IPS-20b (cell line): ENCODE results near the gene IL3.

Experiments used
- H3K27ac ChIP-seq: one replicate; pipeline ENCODE4 v1.5.1; 2013; ENCODE audit warnings: low read length
- H3K27me3 ChIP-seq: 2 replicates; pipeline ENCODE4 v1.6.1; 2013; ENCODE audit warnings: mild to moderate bottlenecking, low read length, inconsistent platforms; ENCODE audit not compliant: insufficient read depth
- H3K36me3 ChIP-seq: 2 replicates; pipeline ENCODE4 v1.6.1; 2013; ENCODE audit warnings: low read depth, mild to moderate bottlenecking, inconsistent platforms, low read length, moderate library complexity; ENCODE audit not compliant: insufficient read depth
- H3K4me1 ChIP-seq: 2 replicates; pipeline ENCODE4 v1.6.1; 2013; ENCODE audit warnings: mild to moderate bottlenecking, control low read depth, inconsistent platforms, low read length, moderate library complexity; ENCODE audit not compliant: insufficient read depth
- H3K4me3 ChIP-seq: 2 replicates; pipeline ENCODE4 v1.5.1; 2013; ENCODE audit warnings: mild to moderate bottlenecking, low read length, inconsistent platforms
- H3K9ac ChIP-seq: 2 replicates; pipeline ENCODE4 v1.6.1; 2013; ENCODE audit warnings: low read depth, mild to moderate bottlenecking, inconsistent platforms, low read length, moderate library complexity
- H3K9me3 ChIP-seq: 2 replicates; pipeline ENCODE4 v1.6.1; 2013; ENCODE audit warnings: mild to moderate bottlenecking, low read depth, low read length, inconsistent platforms; ENCODE audit not compliant: insufficient read depth

Gene IL3

DNA sequence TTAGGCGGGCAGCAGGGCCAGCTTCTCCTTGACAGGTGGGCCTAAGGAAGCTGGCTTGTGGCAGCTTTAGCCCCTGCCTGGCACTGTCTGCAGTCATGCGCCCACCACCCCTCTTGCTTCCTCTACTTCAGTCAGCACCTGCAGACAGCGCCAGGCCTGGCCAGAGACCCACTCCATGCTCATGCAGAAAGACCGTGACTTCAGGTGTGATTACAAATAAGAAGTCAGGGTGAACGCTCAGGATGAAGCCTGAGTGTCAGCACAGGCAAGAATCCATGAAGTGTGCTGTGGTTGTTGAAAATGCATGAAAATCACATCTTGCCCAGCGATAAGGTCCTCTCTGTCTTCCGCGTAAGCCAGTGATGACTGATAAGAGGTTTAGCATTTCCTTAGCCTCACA is 16.5 kb downstream of the IL3 start:
- no peaks in the 10 kb centered on the region for H3K4me1 ChIP-seq
- no peaks in the 10 kb centered on the region for H3K36me3 ChIP-seq

DNA sequence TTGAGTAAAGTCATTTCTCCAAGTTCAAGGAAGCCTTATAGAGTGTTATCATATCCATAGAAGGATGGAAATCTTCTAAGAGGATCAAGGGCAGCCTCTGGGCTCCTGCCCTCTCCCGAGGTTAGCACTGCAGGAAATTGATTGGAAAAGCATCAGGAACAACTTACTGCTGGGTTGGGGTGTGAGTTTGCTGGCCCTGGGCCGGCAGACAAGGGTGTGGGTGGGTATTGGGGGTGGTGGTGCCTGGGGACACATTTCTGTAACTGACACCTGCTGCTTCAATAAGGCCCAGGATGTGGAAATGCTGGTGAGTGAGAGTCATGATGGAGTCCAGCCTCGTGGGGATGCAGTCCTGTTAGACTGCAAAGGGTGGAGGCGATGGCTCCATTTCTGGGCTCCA is 18.6 kb downstream of the IL3 start:
- no peaks in the 10 kb centered on the region for H3K4me1 ChIP-seq
- H3K9ac ChIP-seq, result no peak overlapping the region
- H3K27ac ChIP-seq, result no peak overlapping the region
- no peaks in the 10 kb centered on the region for H3K36me3 ChIP-seq
- H3K4me3 ChIP-seq, result no peak overlapping the region
- no peaks in the 10 kb centered on the region for H3K9me3 ChIP-seq
- H3K27me3 ChIP-seq, result no peaks in the 10 kb centered on the region

More for the DNA sequence above, 16.5 kb downstream of the IL3 start:
- no peaks in the 10 kb centered on the region for H3K27me3 ChIP-seq
- H3K9me3 ChIP-seq, result no peaks in the 10 kb centered on the region
- H3K27ac ChIP-seq, result no peak overlapping the region
- no peak overlapping the region for H3K4me3 ChIP-seq
- H3K9ac ChIP-seq, result no peak overlapping the region

DNA sequence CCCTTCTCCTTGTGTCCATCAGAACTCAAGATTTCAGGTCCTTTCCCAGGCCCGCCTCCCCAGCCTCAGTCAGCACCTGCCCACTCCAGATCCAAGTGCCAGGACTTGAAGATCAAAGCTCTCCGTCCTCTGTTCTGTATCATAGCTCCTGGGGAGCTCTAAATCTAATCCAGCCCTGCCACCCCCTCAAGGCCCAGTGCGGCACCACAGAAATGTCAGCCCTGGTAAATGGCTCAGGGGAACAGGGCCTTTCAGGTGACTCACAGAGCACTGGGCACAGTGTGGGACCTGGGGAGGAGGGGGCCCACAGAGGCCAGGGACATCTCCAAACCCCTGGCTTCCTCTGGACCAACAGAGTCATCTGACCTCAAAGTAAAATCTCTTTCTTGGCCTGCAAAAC is 19.2 kb downstream of the IL3 start:
- no peak overlapping the region for H3K4me3 ChIP-seq
- H3K4me1 ChIP-seq, result no peaks in the 10 kb centered on the region
- no peaks in the 10 kb centered on the region for H3K36me3 ChIP-seq
- H3K9me3 ChIP-seq, result no peaks in the 10 kb centered on the region
- H3K27me3 ChIP-seq, result no peaks in the 10 kb centered on the region
- no peak overlapping the region for H3K27ac ChIP-seq
- H3K9ac ChIP-seq, result no peak overlapping the region

DNA sequence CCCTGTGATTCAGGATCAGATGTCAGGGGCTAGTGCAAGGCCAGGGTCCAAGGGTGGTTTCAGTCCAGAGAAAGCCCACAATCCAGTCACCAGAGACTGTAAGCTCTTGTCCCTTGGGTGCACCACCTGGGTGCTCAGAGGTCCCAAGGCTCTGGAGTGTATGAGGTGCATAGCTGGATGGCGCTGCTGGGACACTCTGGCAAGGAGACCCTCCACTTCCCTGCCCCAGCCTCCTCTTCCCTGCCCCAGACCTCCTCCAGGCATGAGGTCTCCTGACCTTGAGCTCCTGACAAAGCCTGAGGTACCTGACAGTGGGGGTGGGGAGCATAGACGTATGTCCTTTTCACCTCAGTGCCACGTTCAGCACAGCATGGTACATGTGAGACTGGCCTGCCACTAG is 20.1 kb downstream of the IL3 start:
- Histone ChIP-seq H3K4me1 (no peaks in the 10 kb centered on the region), H3K27me3 (no peaks in the 10 kb centered on the region), H3K27ac (no peak overlapping the region), H3K9ac (no peak overlapping the region), H3K9me3 (no peaks in the 10 kb centered on the region), H3K36me3 (no peaks in the 10 kb centered on the region), H3K4me3 (no peak overlapping the region)

DNA sequence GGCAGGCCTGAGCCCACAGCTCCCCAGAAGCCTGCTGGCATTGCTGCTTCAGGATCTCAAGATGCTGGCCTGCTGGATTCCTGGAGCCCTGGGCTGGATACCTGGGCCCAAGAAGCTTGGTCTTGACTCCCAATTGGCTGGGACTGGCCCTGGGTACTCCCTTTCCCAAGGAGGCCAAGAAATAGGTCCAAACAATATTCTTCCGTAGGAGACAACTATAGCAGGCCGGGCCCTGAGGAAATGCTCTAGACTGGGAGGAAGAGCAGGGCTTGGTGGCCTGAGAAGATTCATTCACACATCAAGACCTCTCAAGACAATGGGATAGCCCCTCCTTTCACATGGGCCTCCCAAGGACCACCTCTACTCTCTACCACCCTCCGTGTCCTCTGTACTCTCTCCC is 21.0 kb downstream of the IL3 start:
- Histone ChIP-seq H3K4me3 (no peak overlapping the region), H3K36me3 (no peaks in the 10 kb centered on the region), H3K27ac (no peak overlapping the region), H3K4me1 (no peaks in the 10 kb centered on the region), H3K9me3 (no peaks in the 10 kb centered on the region), H3K9ac (no peak overlapping the region), H3K27me3 (no peaks in the 10 kb centered on the region)

DNA sequence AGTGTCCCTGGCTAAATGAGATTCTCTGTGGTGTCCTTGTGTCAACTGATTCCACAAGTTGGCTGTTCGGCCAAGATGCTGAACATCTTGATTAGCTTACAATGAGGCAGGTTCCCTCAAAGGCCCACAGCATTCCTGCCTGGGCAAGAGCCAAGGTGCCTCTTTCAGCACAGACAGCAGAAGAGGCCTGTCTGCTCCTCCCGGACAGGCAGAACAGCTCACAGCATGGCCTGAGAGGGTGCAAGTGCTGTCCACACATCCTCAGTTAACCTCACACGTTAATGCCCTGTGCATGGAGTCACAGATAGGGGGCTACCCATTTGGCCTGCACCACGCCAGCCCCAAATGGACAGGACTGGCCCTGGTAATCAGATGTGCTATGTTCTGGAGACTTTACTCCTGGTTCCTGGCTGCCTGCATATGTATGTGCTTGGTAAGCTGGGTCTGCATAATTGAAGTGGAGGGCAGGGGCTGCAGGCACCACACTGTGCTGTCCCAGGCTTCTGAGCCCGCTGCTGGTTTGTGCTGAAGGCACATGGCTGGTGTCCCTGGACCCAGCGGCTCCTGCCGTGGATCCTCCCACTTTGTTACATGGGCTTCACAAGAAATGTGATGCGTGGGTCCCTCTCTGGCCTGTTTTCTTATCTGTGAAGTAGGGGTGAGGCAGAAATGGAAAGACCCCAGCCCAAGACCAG is 22.0 kb downstream of the IL3 start:
- Histone ChIP-seq H3K4me1 (no peaks in the 10 kb centered on the region), H3K36me3 (no peaks in the 10 kb centered on the region), H3K27ac (no peak overlapping the region), H3K4me3 (no peak overlapping the region), H3K27me3 (no peaks in the 10 kb centered on the region), H3K9ac (no peak overlapping the region), H3K9me3 (no peaks in the 10 kb centered on the region)

DNA sequence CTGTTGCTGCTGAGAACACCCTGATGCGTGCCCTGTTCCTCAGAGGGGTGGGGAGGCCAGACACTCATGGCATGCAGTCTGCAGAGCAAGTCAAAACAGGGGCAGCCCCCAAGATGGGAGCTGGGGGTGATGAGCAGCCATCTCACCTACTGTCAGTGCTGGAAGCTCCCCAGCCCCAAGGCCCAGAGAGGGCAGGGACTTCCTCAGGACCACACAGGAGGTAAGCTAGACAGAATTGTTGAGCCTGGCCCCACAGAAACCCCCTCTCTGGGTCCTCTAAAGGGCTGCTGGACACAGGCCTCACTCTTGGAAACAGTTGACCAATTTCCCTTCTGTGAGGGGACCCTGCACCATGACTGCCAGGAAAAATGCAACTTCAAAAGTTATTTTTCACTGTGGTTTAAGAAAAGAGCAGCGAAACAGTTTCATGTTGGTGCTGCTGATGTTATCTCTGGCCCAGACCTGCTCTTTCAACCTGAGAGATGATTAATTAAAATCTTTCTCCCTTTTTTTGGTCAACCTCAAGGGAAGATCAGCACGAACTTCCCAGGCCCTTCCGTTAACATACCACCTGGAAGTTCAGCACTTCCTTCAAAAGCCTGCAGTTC is 22.7 kb downstream of the IL3 start:
- Histone ChIP-seq H3K4me3 (no peak overlapping the region), H3K4me1 (no peaks in the 10 kb centered on the region), H3K36me3 (no peaks in the 10 kb centered on the region), H3K27ac (no peak overlapping the region), H3K9ac (no peak overlapping the region), H3K27me3 (no peaks in the 10 kb centered on the region), H3K9me3 (no peaks in the 10 kb centered on the region)

DNA sequence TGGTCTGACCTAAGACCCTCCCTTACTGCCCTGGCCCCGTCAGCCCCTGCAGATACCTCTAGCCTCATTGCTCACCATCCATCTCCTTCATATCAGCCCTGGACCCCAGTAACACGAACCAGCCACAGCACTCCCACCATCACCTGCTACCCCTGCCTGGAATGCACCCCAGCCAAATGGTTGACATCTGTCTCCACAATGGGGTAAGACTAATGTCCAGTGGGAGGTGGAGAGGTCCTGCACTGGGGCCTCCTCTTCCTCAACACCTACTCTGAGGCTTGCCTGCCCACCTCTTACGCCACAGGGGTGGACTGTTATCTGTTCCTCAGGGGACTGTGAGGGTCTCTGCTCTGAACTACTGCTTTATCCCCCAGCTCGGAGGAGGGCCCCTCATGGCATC is 25.2 kb downstream of the IL3 start:
- H3K4me3 ChIP-seq, result no peak overlapping the region
- H3K4me1 ChIP-seq, result no peaks in the 10 kb centered on the region
- H3K9me3 ChIP-seq, result no peaks in the 10 kb centered on the region
- no peak overlapping the region for H3K27ac ChIP-seq
- H3K27me3 ChIP-seq, result no peaks in the 10 kb centered on the region
- no peaks in the 10 kb centered on the region for H3K36me3 ChIP-seq
- no peak overlapping the region for H3K9ac ChIP-seq

DNA sequence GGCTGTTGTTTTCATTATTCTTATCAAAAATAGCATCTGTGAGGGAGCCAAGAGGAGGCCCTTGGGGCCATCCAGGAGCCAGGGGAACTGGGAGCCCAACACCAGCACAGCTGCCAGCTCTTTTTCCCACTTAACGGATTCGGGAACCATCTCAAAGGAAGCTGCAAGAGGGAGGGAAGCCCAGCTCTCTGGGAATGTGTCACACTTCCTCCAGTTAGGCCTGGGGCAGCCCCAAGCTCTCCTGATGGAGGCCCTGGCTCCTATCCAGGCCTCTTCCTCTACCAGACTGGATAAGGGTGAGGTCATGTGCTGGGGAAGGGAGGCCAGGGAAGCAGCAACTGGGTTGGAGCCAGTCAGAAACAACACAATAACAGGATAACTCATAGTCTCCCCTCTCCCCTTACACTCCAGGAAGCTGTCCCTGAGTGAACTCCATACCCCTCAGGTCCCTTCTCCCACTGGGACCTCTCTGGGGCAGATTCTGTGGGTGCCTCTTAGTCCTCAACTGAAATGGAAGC is 25.9 kb downstream of the IL3 start:
- H3K9me3 ChIP-seq, result no peaks in the 10 kb centered on the region
- no peaks in the 10 kb centered on the region for H3K27me3 ChIP-seq
- H3K9ac ChIP-seq, result no peak overlapping the region

DNA sequence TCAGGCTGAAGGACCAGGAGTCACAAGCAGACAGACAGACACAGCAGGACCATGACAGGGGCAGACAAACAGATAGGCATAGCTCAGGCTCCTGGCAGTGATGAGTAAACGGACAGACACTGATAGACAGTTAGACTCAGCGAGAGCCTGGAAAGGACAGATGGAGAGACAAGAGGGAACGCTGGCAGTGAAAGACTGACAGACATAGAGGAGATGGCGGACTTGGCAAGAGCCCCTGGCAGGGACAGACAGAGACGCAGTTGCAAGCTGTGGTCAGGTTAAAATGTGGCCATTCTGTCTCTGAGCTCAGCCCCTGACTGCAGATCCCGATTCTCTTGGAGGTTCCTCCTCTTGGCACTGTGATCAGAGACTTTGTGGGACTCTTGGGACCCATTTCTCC is 26.7 kb downstream of the IL3 start:
- Histone ChIP-seq H3K27ac (no peak overlapping the region), H3K9me3 (no peaks in the 10 kb centered on the region), H3K4me3 (no peak overlapping the region), H3K4me1 (no peaks in the 10 kb centered on the region), H3K9ac (no peak overlapping the region), H3K27me3 (no peaks in the 10 kb centered on the region), H3K36me3 (no peaks in the 10 kb centered on the region)

More for the DNA sequence above, 25.9 kb downstream of the IL3 start:
- no peak overlapping the region for H3K4me3 ChIP-seq
- H3K27ac ChIP-seq, result no peak overlapping the region
- no peaks in the 10 kb centered on the region for H3K36me3 ChIP-seq
- H3K4me1 ChIP-seq, result no peaks in the 10 kb centered on the region

DNA sequence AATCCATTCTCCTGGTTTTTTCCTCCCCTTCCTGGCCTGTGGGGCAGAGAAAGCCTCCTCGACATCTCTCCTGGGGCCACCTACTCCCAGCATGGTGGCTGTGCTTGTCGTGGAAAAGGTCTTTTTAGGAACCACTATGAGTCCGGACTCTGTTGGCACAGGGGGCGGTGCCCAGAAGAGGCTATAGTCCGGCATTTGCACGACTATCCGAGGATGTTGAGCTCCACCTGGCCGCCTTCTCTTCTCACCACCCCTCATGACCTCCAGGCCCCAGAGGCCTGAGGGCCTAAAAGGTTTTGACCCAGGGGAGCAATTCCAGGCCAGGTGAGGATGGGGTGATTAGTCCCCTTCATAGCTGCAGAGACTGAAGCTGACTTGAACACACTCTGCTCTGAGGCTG is 27.2 kb downstream of the IL3 start:
- H3K36me3 ChIP-seq, result no peaks in the 10 kb centered on the region
- H3K27me3 ChIP-seq, result no peaks in the 10 kb centered on the region
- H3K4me3 ChIP-seq, result no peak overlapping the region
- no peak overlapping the region for H3K27ac ChIP-seq
- H3K9ac ChIP-seq, result no peak overlapping the region
- H3K4me1 ChIP-seq, result no peaks in the 10 kb centered on the region
- H3K9me3 ChIP-seq, result no peaks in the 10 kb centered on the region

DNA sequence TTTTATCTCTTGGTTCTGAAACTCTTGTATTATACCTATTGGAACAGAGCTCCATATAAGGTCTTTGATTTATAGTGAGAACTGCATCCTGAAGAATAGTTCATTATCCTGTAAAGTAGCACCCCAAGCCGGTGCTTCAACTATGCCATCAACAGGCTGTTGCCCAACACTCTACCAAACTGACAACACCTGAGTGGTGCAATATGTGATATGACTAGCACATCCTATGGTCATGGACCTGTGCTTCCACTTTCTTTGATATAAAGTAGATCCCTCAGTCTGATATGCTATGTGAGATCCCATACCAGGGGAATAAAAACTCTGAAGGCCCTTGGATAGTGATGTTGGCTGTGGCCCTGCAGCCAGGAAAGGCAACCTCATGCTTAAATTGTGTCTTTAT is 28.9 kb downstream of the IL3 start:
- Histone ChIP-seq H3K9ac (no peak overlapping the region), H3K4me1 (no peaks in the 10 kb centered on the region), H3K36me3 (no peaks in the 10 kb centered on the region), H3K4me3 (no peak overlapping the region), H3K27ac (no peak overlapping the region), H3K9me3 (no peaks in the 10 kb centered on the region), H3K27me3 (no peaks in the 10 kb centered on the region)
